HG03095 (cell line): ENCODE data around the gene RBM23.

Source experiments
- ATAC-seq: cut with Tn5 transposase; IDR thresholded peaks from one replicate; pipeline ENCODE4 v1.9.1; 2021; ENCODE audit warnings: moderate library complexity; ENCODE audit not compliant: unreplicated experiment

RBM23 gene

GRCh38 chr14:22886500-22887259, 32.3 kb downstream of the RBM23 start:
- ATAC-seq = peak; percentile 41

- no peak for ATAC-seq
Observed at GRCh38 chr14:22885975-22886374, 33.0 kb downstream of the RBM23 start.

- ATAC-seq = no peak
Observed at GRCh38 chr14:22884738-22885523, 34.0 kb downstream of the RBM23 start.

- no peak for ATAC-seq
Observed at GRCh38 chr14:22884076-22884737, 34.7 kb downstream of the RBM23 start.

GRCh38 chr14:22883173-22883976, 35.6 kb downstream of the RBM23 start, which contains the start of gene REM2:
REM2 (plus strand) TSS chr14:22883222; CDS start chr14:22883288, 66 bp downstream.
- no peak for ATAC-seq

GRCh38 chr14:22882529-22883172, 36.3 kb downstream of the RBM23 start:
- ATAC-seq = no peak

GRCh38 chr14:22882064-22882463, 36.9 kb downstream of the RBM23 start:
- ATAC-seq = no peak

GRCh38 chr14:22878271-22879246, 40.4 kb downstream of the RBM23 start:
- no peak for ATAC-seq

GRCh38 chr14:22877000-22877501, 41.9 kb downstream of the RBM23 start:
- ATAC-seq = no peak

- no peak for ATAC-seq
Observed at GRCh38 chr14:22875748-22876319, 43.1 kb downstream of the RBM23 start.

- no peak for ATAC-seq
Observed at GRCh38 chr14:22875003-22875747, 43.8 kb downstream of the RBM23 start.

- ATAC-seq = no peak
Observed at GRCh38 chr14:22872833-22873520, 46.0 kb downstream of the RBM23 start.

GRCh38 chr14:22872033-22872832, 46.7 kb downstream of the RBM23 start:
- peak; percentile 26 for ATAC-seq

- ATAC-seq = peak; percentile 72
Observed at GRCh38 chr14:22871224-22872032, 47.5 kb downstream of the RBM23 start, which contains the start of gene LRP10. LRP10 (plus strand) TSS chr14:22871740; CDS start chr14:22872304, 564 bp downstream.

GRCh38 chr14:22870811-22871223, 48.1 kb downstream of the RBM23 start:
- ATAC-seq = peak; percentile 46
